ENCODE data around the gene UBQLNL. TPM values are rescaled to one million over a fixed set of nuclear protein-coding genes. Genes with fewer than 3 reads are reported as not detected.

UBQLNL gene
- total and polyA plus RNA-seq, 10 of the 15 experiments (the other 5 are each of a cell fraction or from before 2014, with no cell fraction given), result 0.13 to 1.6 (median 0.37) TPM

- TF ChIP-seq MLLT1 (IDR thresholded peaks at IDR 0.05) (peak; percentile 55; the same call in 1 of the 2 replicates), RAD51 (IDR thresholded peaks at IDR 0.05) (no peak), ETV6 (conservative IDR thresholded peaks at IDR 0.05 in 1 of 2, IDR thresholded peaks at IDR 0.05 in 1 of 2; ENCODE audit: borderline replicate concordance in 1 of 2, low read depth in 1 of 2) (no peak), E2F8 (IDR thresholded peaks at IDR 0.05; ENCODE audit: low read depth, partially characterized antibody) (no peak), GABPA (IDR thresholded peaks at IDR 0.05; ENCODE audit: low read depth) (no peak), PAX5 (IDR thresholded peaks at IDR 0.05; ENCODE audit: borderline replicate concordance, low read depth, low read length) (0 out of 2 replicates have a peak, but pooled peaks have one; percentile 18), STAT3 (IDR thresholded peaks at IDR 0.05; ENCODE audit: low read depth, low read length) (no peak), ZNF274 (IDR thresholded peaks at IDR 0.05; ENCODE audit: insufficient read depth, insufficient read length) (no peak), POLR2A (IDR thresholded peaks at IDR 0.05; ENCODE audit: low read depth, low read length) (no peak), ZNF622 (IDR thresholded peaks at IDR 0.05) (no peak), E4F1 (IDR thresholded peaks at IDR 0.05; ENCODE audit: borderline replicate concordance, partially characterized antibody) (no peak), NFYA (IDR thresholded peaks at IDR 0.05; ENCODE audit: borderline replicate concordance, low read depth, low read length) (no peak), NFIC (IDR thresholded peaks at IDR 0.05; ENCODE audit: low read depth, low read length) (no peak), EP300 (IDR thresholded peaks at IDR 0.05; ENCODE audit: borderline replicate concordance in 1 of 2, control insufficient read depth in 1 of 2, low read depth in 2 of 2, low read length in 2 of 2) (peak; percentile 57 to 81; a peak in 3 of 4 replicates), ZBED1 (IDR thresholded peaks at IDR 0.05; ENCODE audit: borderline replicate concordance) (no peak), ZBTB33 (IDR thresholded peaks at IDR 0.05) (no peak), IKZF2 (IDR thresholded peaks at IDR 0.05) (peak; percentile 68 to 72; a peak in 2 of 4 replicates), HDGF (IDR thresholded peaks at IDR 0.05) (no peak), SREBF2 (IDR thresholded peaks at IDR 0.05; ENCODE audit: low read length) (no peak), ASH2L (IDR thresholded peaks at IDR 0.05; ENCODE audit: borderline replicate concordance, low read depth) (no peak), ATF2 (IDR thresholded peaks at IDR 0.05; ENCODE audit: low read length) (no peak), RUNX3 (IDR thresholded peaks at IDR 0.05; ENCODE audit: low read length) (no peak)
Observed at GRCh38 chr11:5500393-5500801, 16.1 kb downstream of the UBQLNL start (continued).
